ENCODE measurements around the gene SCN8A.

SCN8A gene

GRCh38 chr12:51722431-51722830, 131.4 kb downstream of the SCN8A start:
- DNase-seq: no peak

DNA sequence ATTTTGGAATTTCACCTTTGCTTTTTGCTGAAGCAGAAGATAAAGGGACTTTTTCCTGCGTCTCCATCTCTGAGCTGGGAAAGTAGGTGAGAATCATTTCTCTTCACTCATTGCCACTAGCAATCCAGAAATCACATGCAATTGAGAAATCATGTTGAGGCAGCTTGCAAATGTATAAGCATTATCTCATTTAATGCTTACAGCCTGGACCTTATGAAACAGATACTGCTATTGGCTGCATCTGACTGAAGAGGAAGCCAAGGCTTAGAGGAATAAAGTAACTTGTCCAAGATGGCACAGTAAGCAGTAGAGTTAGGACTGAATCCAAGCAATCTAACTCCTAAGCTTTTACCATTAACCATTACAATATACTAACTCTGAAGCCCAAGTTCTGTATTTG, 135.1 kb downstream of the SCN8A start:
- no peak for DNase-seq

DNA sequence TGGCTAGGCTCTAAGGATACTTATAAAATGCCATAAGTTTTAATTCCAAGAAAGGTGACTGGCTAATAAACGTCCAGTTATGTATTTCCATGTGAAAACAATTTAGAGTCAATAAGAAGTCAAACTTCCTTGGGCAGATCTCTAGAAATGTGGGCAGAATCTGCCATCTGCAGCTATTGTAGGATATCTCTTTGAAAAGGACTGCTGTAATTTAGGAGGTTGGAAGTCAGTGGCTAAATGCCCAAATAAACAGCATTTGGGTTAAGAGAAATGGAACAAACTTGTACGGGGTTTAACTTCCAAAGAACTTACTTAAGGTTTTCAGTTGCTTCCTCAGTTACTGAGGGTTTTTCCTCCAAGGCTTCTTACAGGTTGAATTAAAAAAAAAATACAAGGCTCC, 135.9 kb downstream of the SCN8A start:
- no peak for DNase-seq

DNA sequence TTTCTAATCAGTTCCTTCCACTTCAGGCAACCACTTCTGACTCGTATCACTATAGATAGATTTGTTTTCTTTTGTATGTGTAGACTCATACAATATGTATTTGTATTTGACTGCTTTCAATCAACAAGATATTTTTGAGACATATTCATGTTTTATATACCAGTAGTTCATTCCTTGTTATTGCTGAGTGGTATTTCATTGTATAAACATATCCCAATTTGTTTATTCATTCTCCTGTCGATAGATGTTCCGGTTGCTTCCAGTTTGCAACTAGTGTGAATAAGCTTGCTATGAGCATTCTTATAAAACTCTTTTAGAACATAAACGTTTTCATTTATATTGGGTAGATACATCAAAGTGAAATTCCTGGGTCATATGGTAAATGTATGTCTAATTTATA, 138.3 kb downstream of the SCN8A start:
- no peak for DNase-seq

DNA sequence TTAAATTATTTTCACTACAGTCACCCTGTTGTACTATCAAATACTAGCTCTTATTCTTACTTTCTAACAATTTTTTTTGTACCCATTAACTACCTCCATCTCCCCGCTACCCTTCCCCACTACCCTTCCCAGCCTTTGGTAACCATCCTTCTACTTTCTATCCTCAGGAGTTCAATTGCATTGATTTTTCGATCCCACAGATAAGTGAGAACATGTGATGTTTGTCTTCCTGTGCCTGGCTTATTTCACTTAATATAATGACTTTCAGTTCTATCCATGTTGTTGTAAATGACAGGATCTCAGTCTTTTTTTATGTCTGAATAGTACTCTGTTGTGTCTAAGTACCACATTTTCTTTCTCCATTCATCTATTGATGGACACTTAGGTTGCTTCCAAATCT, 139.7 kb downstream of the SCN8A start:
- DNase-seq: no peak

- DNase-seq: no peak
Observed at GRCh38 chr12:51740536-51740935, 149.5 kb downstream of the SCN8A start.

DNA sequence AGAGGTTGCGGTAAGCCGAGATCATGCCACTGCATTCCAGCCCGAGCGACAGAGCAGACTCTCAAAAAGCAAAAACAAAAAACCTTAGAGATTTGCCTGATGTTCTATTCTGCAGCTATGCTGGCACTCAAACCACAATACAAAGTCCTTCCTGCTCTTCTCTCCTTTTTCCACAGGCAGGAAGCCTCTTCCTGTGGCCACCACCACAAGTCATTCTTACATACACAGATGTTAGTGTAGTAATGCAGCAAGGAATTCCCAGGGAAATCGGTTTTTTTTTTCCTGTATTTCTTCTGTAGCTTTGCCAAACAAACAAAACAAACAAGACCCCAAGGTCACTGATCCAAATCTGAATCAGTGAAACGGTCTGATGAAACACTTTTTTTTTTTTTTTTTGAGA, 153.2 kb downstream of the SCN8A start:
- no peak for DNase-seq

DNA sequence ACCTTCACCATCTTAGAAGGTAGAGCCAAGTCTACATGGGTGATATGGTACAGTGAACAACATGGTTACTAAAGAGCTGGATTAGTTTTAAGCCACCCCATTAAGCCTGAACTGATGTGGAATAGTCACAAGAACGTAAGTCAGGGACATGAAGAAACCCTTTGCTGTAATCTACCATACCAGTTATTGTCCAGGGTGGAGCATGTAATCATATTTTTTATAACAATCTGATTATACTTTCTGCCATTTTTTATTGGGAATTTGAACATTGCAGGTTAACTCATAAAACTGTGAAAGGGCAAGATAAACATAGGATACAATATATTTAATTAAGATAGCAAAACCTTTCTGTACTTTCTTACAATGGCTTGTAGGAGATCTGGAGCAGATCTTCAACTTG, 153.9 kb downstream of the SCN8A start:
- DNase-seq: no peak

DNA sequence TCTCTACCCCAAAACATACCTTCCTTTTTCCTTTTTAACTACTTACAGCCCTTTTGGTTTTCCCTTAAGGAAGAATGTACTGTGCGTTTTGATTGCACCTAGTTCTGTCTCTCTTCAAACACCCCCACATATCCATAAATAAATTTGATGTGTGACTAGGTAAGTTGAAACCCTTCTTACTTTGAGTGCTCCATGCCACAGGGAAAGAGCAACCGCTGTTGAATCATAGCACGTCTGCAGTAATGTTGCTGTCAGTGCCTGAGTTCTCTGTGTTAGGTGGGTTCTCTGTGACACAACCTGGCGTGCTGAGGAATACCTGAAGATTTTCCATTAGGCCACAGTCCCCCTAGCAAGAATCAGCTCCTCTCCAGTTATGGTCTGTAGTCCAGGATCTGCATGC, 155.4 kb downstream of the SCN8A start:
- no peak for DNase-seq

GRCh38 chr12:51748235-51748634, 157.2 kb downstream of the SCN8A start:
- DNase-seq: no peak

GRCh38 chr12:51749206-51749985, 158.4 kb downstream of the SCN8A start:
- DNase-seq: no peak

DNA sequence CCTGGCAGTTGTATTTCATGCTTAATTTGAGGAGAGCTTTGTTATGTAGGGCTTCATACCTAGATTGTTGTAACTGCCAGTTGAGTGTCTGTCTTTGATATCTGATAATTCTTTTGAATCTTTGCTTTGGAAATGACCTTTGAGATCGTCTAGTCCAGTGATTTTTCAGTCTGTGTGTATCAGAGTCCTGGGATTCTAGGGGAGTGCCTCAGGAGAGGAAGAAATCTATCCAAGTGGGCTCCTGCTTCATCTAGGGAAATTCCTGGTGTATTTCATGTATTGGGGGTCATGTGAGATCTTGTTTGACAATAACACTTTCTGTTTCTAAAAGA, 158.9 kb downstream of the SCN8A start:
- no peak for DNase-seq

DNA sequence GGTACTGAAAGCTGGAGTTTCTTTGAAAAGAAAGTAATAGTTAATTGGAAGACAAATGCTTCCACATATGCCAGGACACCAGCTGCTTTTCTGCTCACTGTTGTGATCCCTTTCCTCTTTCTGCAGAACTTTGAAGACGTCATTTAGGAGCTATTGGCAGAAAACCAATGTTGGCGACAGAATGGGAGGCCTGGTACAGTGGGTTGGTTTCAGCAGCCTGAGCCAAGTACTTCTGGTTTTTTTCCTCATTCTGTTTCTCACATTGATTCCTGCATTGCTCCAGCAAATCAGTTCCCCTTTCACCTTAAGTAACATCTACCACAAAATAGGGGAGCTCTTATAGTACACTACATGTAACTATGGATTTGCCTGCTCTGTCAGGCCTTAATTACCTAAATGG, 160.6 kb downstream of the SCN8A start:
- no peak for DNase-seq

DNA sequence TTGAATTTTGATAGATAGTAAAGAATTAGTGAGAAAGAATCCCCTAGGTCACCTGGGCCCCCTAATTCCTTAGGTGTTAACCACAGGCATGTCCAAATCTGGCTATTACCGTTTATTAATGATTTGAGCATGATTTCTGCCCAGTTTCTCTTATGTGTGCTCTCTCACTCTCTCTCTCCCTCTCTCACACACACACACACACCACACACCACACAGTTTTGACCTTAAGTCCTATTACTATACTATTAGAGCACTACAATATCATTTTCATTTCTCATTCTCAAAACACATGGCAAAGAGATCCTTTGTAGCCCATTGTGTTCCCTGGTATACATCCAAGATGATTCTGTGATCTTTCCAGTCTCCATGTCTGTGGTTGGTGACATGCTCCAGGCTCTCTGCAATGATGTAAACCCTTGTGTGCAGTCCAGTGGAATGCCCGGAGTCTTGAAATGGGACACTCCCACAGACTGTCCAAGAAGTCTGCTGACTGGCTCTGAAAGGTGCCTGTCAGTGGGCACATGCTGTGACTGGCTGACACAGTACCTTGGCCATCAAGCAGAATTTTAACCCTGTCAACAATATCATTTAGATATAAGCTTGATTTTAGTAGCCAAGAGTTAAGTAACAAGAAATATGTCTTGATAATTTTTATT, 161.3 kb downstream of the SCN8A start:
- no peak for DNase-seq

DNA sequence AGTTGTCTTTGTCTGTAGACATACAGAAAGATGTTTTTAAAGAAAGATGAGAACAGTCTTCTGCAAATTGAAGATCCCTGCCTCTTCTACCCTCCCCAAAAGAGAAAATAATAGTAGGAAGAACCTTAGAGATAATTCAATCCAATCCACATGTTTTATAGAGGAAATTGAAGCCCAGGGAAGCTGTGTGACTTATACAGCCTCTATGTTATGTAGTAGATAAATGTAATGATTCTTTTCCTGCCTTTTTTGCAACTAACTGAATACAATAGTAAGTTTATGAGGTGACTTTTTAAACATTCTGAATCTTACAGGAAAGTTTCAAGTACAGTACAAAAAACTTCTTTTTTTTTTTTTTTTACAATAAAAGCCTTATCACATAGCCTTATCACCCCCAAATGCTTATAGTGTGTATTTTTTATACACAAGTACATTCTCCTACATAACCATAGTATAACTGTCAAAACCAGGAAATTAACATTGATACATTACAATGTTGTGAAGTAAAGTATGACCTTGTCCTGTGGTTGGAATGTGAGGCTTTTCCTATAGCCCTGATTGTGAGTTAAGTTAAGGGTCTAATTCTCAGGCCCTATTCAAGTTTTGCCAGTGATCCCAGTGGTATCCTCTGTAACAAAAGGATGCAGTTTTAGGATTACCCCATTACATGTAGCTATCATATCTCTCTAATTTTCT, 163.1 kb downstream of the SCN8A start:
- DNase-seq: no peak

GRCh38 chr12:51755251-51755650, 164.2 kb downstream of the SCN8A start:
- no peak for DNase-seq

DNA sequence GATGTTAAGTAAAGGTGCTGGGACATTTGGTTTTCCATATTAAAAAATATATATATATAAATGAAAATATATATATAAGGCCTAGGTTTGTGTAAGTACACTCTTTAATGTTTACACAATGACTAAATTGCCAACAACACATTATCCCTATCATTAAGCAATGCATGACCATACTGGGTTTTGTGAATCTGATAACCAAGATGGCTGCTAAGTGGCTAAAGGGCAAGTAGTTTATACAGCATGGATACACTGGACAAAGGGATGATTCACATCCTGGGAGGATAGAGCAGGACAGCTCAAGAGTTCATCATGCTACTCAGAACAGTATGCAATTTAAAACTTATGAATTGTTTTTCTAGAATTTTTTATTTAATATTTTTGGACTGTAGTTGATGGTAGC, 168.1 kb downstream of the SCN8A start:
- no peak for DNase-seq

DNA sequence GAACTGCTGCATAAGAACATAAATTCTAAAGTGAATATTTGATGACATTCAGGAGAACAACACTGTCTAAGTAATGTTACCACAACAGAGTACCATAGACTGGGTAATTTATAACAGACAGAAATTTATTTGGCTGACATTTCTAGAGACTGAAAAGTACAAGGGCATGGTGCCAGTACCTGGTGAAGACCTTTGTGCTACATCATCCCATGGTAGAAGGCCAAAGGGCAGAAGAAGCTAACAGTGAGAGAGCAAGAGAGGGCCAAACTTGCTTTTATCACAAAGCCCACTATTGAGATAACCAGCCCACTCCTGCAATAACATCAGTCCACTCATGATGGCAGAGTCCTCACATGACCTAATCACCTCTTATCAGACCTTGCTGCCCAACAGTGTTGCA, 168.7 kb downstream of the SCN8A start:
- no peak for DNase-seq

GRCh38 chr12:51760231-51760630, 169.2 kb downstream of the SCN8A start:
- no peak for DNase-seq

- DNase-seq: no peak
Observed at GRCh38 chr12:51763743-51764142, 172.7 kb downstream of the SCN8A start.

DNA sequence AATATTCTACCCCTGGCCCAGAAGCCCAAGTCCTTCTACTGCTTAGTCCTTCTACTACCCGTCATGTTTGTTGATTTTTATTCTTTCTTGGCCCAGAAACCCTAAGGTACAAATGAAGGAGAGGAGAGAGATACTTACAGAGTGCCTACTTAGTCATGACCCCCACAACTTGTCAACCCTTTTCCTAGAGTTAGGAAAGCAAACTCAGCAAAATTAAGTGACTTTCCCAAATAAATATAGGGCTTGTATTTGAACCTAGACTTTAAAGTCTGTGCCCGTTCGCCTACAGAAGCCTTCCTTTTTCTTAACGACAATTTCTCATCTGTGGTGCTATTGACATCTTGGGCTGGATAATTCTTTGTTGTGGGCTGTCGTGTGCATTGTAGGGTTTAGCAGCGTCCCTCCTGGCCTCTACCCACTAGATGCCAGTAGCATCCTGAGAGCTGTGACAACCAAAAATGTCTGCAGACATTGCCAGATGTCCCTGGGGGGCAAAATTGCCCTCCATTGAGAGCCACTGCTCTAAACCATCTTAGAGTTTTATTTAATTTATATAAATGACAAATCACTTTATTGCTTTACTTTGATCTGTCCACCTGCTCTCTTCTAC, 175.1 kb downstream of the SCN8A start:
- no peak for DNase-seq

DNA sequence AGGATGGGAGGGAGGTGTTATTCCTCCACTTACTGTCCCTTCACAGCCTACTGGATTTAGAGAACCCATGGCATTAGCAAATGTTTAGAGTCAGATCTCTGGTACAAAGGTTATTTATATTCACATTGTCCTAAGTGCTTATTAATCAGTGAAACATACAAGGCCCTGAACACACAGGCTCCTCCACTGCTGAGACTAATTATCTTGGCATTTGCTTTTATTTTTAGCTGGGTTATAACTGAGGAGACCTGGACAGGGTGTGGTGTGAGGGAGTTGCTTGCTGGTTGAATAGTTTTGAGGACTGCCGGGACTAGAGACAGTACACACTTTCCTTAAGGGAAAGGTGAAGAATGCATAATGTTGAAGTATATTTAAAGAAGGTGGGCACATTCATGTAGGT, 180.0 kb downstream of the SCN8A start:
- no peak for DNase-seq

- no peak for DNase-seq
Observed at GRCh38 chr12:51773145-51773869, 182.3 kb downstream of the SCN8A start.

Measured in activated CD8-positive, alpha-beta memory T cell treated with anti-CD3 and anti-CD28 coated beads, Interleukin-2, amount 50 U/mL, for 4 hours (primary cell).